ENCODE results near the gene MATN1.

MATN1 gene

DNA sequence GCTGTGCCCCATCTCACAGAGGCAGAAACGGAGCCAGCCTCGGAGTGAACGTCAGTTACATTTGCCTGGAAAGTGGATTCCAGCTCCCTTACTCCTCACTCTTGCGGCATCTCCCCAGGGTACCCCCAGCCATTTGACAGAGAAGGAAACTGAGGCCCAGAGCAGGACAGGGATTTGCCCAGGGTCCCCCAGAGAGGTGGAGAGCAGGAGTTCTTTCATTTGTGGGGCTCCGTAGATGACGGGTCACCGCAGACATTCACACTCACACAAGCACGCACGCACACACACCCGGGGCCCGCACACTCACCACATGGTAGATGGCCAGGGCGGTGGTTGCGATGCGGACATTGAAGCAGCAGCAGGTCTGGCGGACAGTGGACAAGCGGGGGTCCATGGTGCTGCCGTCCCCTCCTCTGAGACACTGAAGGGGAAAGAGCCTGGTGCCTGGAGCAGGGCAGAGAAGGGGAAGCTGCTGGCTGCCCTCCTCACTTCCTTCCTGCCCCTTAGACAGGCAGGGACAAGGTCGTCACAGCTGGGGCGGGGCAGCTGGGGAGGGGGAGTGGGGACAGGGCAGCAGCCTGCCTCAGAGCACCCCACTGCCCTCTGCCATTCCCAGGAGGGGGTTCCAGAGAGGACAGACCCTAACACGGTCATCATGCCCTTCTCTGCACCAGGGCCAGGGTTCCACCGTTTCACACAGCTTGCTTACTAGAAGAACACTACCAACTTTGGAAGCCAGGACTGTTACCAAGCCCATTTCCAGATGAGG, 34.2 kb upstream of the MATN1 start, which contains the start of gene LAPTM5:
Gene LAPTM5, minus strand, starts transcription at position 423 of the 769 bp plus-strand sequence. Its CDS starts 29 bp downstream, at position 394.
- peak; percentile 53 for DNase-seq

DNA sequence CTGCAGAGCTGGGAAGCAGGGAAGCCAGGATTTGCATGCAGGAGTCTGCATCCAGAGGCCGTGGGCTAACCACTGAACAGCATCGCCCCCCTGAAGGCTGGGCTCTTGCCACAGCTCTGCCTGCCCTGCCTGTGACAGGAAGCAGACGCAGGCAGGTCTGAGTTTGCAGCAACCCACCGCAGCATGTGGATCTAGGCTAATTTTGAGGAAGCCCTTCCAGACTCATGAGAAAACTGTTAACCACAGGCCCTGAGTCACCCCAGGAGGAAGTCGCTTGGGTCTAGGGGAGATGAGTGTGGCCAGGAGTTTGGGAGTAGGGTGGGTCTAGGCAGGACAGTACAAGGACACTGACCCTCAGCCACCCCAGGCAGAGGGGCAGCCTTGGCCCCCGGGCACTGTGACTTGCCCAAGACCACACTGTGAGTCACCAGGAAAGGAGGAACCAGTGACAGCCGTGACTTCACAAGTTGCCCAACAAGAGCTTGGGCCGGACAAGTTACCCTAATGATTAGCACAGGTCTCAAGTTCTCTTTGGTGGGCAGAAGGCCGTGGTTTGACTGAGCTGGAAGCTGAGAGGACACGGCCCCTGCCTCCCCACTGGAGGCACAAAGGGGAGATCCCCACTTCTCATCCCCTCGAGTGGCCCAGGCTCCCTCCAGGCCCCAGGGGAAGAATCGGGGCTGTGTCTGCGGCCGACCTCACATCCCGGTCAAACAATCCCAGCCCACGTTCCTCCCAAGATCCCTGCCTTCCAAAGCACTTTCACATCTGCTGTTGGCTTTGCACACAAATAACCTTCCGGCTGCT, 33.4 kb upstream of the MATN1 start:
- peak; percentile 57 for DNase-seq

DNA sequence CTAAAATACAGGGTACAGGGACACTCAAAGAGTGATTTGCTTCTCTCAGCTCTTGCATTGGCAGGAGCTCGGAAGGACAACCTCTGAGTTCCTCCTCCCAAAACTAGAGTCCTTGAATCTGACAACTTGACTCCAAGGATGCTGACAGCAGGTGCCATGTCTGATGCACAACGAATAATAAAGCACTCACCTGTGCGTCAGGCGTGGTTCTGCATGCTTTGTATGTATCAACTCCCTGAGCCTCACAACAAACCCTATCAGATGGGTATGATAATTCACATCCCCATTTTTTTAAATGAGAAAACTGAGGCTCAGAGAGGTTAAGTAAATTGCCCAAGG, 32.8 kb upstream of the MATN1 start:
- DNase-seq = no peak

DNA sequence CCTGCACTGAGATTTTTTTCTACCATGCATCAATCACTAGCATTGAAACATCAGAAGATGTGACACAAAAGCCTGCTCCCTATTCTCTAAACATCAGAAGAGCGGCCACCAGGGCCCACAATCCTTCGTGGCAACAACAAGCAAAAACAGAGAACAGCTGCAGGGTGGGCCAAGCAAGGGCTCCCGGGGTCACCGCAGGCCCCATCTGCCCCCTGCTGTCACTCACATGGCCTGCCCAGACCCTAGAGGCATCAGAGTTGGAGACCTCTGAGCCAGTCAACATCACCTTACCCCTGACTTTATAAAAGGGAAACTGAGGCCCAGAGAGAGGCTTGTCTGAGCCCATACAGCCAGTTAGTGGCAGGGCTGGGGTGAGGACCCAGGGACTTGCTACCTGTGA, 32.4 kb upstream of the MATN1 start:
- DNase-seq = no peak

DNA sequence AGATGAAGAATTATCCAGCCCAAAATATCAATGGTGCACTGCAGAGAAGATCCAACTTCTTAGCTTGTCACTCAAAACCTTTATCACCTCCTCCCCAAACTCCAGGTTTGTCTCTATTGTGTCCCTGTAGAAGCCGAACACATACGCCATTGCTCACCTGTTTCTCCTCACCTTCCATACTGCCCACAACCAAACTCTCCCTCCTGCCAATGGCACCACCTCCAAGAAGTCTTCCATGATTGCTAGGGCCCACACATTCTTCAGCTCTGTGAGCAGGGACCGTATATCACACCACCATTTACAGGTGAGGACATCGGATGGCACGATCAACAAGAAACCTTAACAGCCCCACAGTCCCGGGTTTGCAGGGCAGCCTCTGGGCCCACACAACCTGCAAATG, 31.9 kb upstream of the MATN1 start:
- DNase-seq = no peak

DNA sequence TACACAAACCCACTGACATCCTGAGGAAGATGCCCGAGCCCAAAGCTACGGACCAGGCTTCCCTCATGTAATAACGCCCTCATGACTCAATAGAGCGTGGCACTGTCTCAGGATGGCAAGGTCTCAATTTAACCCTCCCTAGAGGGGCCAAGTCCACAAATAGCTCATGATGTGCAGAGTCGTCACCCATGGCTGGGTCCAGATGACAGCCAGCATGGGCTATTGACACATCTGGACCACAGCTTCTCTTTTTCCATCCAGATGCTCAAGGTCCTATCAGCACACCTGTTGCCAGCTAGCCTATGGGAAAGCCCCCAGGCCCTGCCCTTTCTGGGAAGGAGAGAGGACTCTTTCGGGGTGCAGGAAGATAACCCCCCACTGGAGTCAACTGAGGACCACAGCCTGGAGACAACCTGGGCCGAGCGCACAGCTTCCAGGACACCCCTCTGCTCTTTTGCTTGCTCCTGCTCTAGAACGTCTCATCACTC, 31.3 kb upstream of the MATN1 start:
- DNase-seq = no peak

DNA sequence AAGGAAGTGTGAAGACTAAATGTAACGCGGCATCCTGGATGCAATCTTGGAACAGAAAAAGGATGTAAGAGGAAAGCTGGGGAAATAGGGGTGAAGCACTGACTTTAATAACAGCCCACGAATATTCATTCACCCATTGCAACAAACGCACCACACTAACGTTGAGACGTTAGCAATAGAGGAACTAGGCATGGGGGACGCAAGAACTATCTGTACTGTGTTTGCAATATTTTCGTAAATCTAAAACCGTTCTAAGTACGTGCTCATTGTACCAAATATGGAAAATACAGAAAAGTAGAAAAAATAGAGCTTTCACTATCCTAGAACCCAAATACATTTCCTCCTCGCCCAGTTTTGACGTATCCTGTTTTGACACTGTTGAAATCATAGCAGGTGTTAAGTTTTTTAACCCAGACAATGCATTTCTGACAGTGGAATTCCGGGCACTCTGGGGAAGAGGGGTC, 30.3 kb upstream of the MATN1 start:
- no peak for DNase-seq

DNA sequence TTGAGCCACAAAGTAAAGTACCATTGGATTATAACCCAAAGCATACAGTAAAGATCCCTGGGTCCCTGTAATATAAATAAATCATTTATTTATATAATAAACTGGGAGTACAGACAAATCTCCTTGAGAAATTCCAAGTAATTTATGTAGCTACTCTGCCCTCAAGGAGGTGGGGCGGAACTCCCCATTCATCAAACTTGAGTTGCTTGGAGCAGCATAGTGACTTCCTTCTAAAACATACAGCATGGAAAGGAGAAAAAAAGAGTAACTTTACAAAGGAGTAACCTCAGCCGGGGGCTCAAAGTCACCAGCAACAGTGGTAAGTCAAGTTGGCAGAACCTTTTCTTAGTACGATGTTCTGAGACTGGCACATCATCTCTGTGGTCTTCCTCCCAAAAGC, 29.7 kb upstream of the MATN1 start:
- DNase-seq = no peak

DNA sequence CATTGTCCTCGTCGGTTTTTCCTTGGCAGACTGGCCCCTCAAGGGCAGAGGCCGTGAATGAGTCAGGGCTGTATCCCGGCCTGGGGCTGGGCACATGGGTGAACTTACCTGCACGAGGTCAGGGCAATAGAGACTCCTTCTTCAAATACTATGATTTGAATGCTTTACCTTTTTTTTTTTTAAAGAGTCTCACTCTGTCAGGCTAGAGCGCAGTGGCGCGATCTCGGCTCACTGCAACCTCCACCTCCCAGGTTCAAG, 29.2 kb upstream of the MATN1 start:
- no peak for DNase-seq

DNA sequence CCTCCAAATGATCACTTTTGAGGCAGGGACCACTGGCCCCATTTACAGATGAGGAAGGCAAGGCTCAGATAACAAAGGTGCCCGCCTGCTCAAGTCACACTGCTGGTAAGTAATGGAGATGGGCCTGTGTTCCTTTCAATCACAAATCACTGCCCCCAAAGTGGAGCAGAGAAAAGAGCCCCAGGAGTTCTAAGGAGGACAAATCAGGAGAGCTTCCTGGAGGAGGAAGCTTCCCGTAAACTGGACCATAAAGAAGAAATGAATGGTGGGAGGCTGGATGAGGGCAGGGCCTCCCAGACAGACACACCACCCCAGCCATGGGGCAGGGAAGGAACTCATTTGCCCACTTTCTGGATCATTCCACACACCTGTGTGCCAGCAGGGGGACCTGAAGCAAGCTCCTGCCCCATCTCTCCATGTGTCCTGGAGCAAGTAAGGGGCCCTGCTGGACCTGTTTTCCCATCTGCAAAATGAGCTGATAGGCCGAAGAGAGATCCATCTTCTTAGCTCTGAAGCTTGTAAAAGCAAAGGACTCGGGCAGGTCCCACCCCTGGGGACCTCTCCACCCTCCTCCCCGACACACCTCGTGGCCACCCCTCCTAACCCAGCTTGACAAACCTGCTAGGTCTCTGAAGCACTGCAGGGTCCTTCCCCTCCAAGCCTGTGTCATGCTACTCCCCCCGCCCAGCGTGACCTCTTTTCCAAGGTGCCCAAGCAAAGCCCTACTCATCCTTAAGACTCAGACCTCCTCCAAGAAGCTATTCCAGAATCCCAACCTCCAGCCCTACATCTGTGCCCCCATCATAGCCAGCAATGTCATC, 28.7 kb upstream of the MATN1 start:
- DNase-seq = no peak

DNA sequence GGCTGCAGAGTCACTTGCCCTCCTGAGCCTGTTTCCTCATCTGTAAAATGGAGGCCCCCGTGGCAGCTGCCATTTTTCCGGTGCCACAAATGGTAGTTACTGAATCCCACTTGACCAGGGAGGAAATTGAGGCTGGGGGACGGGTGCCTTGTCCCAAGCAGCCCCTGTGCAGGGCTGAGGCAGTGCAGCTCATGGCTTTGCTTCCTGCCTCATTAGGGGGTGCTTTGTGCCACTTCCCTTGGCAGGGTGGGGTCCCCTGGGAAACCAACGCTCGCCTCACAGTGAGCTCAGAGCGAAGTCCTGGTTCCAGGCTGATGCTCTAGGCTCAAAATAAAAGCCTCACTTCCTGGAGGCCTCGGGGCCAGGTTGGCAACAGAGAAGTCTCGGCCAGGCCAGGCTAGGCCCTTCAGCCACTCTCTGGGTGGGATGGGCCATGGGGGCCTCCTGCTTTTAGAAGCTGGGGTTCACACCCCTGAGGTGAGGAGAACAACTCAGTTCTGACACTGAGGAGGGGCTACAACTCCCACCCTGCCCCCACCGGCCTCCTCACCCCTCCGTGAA, 27.4 kb upstream of the MATN1 start:
- DNase-seq = no peak

DNA sequence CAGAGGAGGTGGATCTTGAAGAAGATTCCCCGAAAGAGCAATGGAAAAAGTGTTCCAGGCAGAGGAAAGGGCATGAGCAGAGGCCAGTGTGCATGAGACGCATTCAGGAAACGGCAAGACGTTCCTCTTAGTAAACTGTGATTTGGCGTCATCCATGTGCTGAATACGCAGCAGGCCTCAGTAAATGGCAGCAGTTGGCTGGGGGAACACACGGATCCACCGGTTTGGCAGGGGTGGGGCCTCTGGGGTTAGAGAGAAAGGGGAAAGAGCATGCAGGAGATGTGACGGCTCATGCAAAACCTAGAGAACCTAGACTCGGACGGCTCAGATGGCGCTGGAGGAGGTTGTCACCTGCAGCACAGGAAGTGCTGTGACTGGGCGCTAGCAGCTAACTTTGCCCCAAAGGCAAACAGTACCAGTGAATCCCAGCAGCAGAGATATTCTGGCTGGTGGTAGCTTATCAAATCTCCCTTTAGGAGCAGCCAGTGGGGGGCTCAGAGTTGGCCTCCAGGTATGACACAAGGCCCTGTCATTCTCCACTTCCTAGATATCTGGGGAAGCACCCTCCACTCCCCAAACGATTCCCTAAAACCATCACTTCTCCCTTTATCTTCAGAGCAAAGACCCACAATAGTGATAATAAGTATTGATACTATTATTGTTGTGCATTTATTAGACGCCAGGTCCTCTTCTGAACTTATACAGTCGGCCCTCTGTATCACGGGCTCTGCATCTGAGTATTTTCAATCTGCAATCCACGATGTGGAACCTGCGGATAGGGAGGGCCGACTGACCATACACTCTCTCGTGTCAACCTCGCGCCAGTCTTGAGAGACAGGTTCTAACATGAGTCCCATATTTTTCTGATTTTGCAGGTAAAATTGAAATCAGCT, 26.6 kb upstream of the MATN1 start:
- DNase-seq = peak; percentile 53

DNA sequence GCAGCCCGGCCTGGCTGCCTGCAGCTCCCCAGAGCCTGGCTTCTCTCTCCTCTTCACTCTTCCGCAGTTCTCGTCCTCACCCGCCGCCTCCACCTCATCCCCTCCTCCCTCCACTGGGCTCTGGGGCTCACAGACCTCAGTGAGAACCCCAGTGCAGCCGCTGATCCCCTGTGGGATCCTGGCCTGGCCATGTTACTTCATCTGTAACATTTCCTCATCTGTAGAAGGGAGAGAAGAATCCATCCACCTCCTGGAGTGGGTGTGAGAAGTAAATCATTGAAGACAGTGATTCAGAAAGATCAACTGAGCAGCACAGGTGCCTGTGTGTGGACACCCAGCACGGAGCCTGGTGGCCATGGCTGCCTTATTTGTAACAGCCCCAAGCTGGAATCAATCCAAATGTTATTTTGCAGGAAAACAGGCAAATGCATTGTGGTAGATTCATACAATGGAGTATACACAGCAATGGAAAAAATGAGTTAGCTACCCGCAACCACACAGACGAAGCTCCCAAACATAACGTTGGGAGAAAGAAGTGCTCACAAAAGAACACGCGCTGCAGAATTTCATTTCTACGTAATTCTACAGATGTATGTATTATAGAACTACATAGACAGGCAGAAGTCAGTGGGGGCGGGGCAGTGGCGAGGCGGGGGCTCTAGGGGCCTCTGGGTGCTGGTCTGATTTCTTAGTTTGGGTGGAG, 25.5 kb upstream of the MATN1 start:
- DNase-seq = no peak

DNA sequence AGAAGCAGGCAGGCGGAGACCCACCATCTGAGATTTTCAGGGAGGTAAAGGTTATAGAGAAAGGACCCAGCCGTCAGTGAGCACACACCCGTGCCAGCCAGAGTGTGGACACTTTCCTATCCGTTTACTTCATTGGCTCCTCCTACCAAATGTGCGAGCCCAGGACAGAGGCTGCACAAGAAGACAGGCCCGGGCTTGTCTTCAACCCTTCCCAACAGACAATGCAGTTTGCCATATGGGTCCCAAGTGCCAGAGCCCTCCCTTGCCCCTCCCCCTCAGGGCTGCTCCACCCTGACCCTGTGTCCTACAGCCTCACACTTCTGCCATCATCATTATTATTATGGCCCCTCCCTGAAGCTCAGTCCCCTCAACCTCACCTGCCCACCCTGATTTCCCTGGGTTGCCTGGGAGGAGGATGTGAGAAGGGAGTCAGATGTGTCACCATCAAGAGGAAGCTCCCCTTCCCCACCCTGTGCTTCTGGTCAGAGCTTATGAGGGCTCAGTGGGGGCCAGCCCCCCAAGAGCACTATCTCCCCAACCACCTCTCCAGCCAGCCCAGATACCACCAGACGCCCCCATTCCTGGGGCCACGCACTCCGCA, 24.8 kb upstream of the MATN1 start:
- DNase-seq = no peak

DNA sequence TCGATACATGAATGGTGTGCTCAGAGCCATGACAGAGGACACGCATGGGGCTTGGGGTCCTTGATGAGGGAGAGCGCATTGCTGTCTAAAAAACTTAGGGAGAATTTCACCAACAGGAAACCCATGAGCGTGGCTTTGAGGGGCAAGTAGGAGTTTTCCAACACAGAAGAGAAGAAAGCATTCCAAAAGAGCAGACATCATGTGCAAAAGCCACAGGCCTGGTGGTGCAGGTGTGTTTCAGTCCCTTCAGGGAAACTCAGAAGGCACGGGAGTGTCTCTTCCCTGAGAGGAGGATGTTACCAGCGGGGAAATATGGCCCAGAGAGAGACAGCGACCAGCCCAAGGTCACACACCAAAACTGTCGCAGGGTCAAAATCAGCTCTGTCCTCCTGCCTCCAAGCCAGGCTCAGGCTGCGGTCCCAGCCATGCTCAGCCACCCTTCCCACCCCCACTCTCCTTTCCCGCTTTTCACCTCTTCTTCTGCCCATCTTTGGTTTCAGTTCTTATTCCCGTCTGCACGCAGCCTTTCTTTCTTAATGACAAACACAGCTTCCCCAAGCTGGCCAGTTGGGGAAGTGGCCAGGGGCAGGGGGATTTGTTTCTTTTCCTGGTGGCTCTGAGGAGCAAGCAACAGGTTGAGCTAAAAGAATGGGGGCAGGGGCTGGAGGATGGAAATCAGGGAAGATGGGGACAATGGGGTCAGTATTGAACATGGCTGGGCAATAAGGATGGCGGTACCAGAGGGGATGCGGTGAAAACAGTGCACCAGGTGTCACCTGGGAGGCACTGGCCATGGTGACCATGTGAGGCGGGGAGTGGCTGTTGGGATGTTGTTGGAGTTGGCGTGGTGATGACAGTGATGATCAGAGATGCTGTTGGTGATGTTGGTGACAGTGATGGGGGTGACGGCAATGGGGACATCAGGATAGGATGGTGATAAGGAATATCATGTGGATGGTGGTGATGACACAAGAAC, 23.9 kb upstream of the MATN1 start:
- DNase-seq = no peak

DNA sequence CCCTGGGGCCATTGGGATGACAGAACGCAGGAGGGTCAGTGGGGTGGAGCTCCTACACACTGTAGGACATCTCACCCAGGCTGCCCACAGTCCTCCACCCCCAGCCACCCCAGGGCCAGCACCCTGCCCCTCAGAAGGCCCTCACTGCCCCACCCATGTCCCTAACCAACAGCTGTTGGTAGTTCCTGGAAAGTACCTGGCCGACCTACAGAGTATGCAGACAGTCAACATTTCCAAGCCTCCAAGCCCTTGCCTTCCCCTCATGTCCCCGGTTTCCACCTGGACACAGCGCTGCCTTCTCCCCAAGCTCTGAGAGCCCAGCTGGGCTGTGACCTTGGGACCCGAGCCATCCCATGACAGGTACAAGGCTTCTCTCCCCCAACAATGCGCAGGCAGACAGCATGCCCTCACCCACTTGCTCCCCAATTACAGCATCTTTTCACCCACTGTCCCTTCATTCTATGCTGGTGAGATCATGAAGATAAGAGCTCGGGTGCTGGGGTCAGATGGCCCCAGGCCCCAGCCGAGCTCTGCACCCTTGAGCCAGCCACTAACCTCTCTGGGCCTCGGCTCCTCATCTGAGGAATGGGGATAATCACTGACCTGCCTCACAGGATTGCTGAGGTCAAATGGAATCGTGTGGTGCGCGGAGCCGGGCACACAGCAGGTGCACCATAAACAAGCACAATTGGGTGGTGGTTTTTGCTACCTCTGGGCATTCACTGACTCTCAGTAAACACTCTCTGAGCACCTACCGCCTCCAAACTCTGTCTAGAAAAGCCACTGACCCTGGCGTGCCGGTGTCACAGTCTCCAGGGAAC, 23.0 kb upstream of the MATN1 start:
- no peak for DNase-seq

DNA sequence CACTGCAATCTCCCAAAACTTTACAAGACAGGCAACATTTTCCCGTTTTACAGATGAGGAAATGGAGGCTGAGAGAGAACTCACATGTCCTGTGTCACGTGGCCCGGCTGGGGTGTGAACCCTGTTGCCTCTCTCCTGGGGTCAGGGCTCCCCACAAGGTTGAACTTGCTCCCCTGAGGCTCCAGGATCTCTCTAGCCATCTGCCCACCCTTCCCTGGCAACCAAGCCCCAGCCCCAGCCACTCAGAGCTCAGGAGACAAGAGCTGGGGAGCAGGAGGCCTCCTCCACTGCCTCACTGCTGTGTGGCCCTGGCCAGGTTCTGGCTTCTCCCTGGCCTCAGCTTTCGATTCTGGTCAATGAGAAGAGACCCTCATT, 22.4 kb upstream of the MATN1 start:
- DNase-seq = no peak

DNA sequence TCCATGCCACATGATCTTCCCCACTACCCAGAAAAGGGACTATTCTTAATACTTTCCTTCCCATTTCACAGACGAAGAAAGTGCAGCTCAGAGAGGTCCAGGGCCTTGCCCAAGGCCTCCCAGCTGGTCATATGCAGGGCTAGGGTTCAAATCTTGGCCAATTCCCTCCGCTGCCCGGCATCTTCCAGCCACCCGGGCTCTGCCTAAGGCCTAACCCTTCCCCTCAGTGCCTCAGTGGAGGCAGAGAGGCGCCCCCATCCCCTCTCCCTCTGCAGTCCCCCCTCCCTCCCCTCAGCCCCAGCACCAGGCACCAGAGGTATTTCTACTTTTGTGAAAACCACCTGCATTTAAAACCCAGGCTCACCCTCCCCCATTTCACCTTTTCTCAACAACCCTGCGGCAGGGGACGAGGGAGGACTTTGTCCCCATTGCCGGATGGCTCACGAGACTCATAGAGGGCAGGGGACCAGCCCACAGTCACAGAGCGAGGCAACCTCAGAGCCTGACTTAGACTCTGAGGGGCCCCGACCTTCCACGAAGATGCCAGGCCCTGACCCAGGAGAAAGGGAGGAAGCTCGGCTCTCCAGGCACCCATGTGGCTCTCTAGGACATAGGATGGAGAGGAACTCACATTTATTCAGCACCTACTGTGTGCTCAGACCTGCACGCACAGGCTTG, 21.9 kb upstream of the MATN1 start:
- DNase-seq = no peak
